ENCODE measurements around the gene TBC1D24.
"Not testable (repeated sequence)": the region's sequence is repeated elsewhere in the genome, so short reads cannot be mapped to it uniquely, and the experiment has no call there.

The TBC1D24 gene

DNA sequence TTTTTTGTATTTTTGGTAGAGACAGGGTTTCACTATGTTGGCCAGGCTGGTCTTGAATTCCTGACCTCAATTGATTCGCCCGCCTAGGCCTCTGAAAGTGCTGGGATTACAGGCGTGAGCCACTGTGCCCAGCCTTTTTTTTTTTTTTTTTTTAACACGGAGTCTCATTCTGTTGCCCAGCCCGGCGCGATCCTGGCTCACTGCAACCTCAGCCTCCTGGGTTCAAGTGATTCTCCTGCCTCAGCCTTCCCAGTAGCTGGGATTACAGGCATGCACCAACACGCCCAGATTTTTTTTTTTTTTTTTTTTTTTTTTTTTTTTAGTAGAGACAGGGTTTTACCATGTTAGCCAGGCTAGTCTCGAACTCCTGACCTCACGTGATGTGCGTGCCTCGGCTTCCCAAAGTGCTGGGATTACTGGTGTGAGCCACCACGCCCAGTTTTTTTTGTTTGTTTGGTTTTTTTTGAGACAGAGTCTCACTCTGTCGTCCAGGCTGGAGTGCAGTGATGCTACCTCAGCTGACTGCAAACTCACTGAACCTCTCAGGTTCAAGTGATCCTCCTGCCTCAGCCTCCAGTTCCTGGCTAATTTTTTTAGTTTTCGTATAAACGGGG is 58.3 kb downstream of the TBC1D24 start:
- not testable (repeated sequence) for DNase-seq (ENCODE audit: low spot score); H3K18ac ChIP-seq (ENCODE audit: low read length)

DNA sequence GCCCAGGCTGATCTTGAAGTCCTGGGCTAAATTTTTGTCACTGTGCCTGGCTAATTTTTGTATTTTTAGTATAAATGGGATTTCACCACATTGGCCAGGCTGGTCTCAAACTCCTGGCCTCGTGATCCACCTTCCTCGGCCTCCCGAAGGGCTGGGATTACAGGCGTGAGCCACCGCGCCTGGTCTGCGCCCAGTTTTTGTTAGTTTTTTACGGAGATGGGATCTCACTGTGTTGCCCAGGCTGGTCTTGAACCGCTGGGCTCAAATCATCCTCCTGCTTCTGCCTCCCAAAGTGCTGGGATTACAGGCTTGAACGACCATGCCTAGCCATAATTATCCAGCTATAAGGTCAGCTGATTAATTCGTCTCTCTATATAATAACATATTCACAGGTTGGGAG is 59.0 kb downstream of the TBC1D24 start:
- no peak overlapping the region for H2BK120ac ChIP-seq (ENCODE audit: low read depth, low read length)
- DNase-seq (ENCODE audit: low spot score) = no peak
- H4K8ac ChIP-seq (ENCODE audit: low read depth, low read length) = no peak overlapping the region
- no peak overlapping the region for H3K4ac ChIP-seq (ENCODE audit: low read length)
- H3K4me3 ChIP-seq (ENCODE audit: low read length in 2 of 2) = no peak overlapping the region
- H2BK5ac ChIP-seq (ENCODE audit: low read length) = no peak overlapping the region
- no peak overlapping the region for H3K18ac ChIP-seq (ENCODE audit: low read length)
- no peak overlapping the region for H2BK15ac ChIP-seq (ENCODE audit: low read length)
- H3K27me3 ChIP-seq (ENCODE audit: control insufficient read depth in 3 of 3, insufficient read depth in 3 of 3, low read depth in 1 of 3, low read length in 3 of 3) = peaks cover 0 to 2% (median 0%) of the 10 kb centered on the region in 3 experiments
- H3K4me1 ChIP-seq (ENCODE audit: control insufficient read depth in 2 of 2, insufficient read depth in 1 of 2, low read depth in 1 of 2, low read length in 2 of 2) = peaks cover 6 to 20% of the 10 kb centered on the region in 2 donors
- H3K23ac ChIP-seq (ENCODE audit: low read depth, low read length, poor library complexity) = no peak overlapping the region
- peaks cover 3% of the 10 kb centered on the region for H3K79me1 ChIP-seq (ENCODE audit: low read depth, low read length)
- no peak overlapping the region for H3K9ac ChIP-seq (ENCODE audit: low read depth, low read length, poor library complexity)
- H3K9me3 ChIP-seq (replicated peaks in 1 of 2; ENCODE audit: control insufficient read depth in 2 of 2, insufficient read depth in 1 of 2, low read depth in 1 of 2, low read length in 2 of 2) = no peaks in the 10 kb centered on the region
- peaks cover 5 to 9% of the 10 kb centered on the region in 2 donors for H3K36me3 ChIP-seq (replicated peaks in 1 of 2; ENCODE audit: control insufficient read depth in 2 of 2, insufficient read depth in 2 of 2, low read length in 2 of 2)
- no peak overlapping the region for H3K14ac ChIP-seq (ENCODE audit: low read length)
- no peak overlapping the region for H3K27ac ChIP-seq (replicated peaks; ENCODE audit: low read length)
- H3K4me2 ChIP-seq (ENCODE audit: insufficient read depth, low read length, poor library complexity, severe bottlenecking) = no peak overlapping the region
- no CpG with 5 or more reads among the region's 11 CpGs for WGBS, 2 donors (ENCODE audit: extremely low coverage in 2 of 2, insufficient read length in 2 of 2, insufficient replicate concordance in 1 of 2)
- no peak overlapping the region for H4K91ac ChIP-seq (ENCODE audit: low read depth, low read length, poor library complexity)
- H2BK12ac ChIP-seq (ENCODE audit: low read length) = no peak overlapping the region
- no peak overlapping the region for H2AFZ ChIP-seq (ENCODE audit: low read length)
- no peak overlapping the region for H2AK5ac ChIP-seq (ENCODE audit: low read depth, low read length)

More for the DNA sequence above, 58.3 kb downstream of the TBC1D24 start:
- not testable (repeated sequence) for H3K9ac ChIP-seq (ENCODE audit: low read depth, low read length, poor library complexity); H3K27ac ChIP-seq (replicated peaks; ENCODE audit: low read length); H3K4ac ChIP-seq (ENCODE audit: low read length); H3K27me3 ChIP-seq (ENCODE audit: control insufficient read depth in 3 of 3, insufficient read depth in 3 of 3, low read depth in 1 of 3, low read length in 3 of 3); H2AK5ac ChIP-seq (ENCODE audit: low read depth, low read length); H2BK5ac ChIP-seq (ENCODE audit: low read length); H3K79me1 ChIP-seq (ENCODE audit: low read depth, low read length); H4K8ac ChIP-seq (ENCODE audit: low read depth, low read length); H3K23ac ChIP-seq (ENCODE audit: low read depth, low read length, poor library complexity); H3K4me3 ChIP-seq (ENCODE audit: low read length in 2 of 2); H2BK120ac ChIP-seq (ENCODE audit: low read depth, low read length); H3K14ac ChIP-seq (ENCODE audit: low read length); H2BK12ac ChIP-seq (ENCODE audit: low read length); H2BK15ac ChIP-seq (ENCODE audit: low read length); H4K91ac ChIP-seq (ENCODE audit: low read depth, low read length, poor library complexity); H3K9me3 ChIP-seq (replicated peaks in 1 of 2; ENCODE audit: control insufficient read depth in 2 of 2, insufficient read depth in 1 of 2, low read depth in 1 of 2, low read length in 2 of 2)
- Histone ChIP-seq H3K36me3 (replicated peaks in 1 of 2; ENCODE audit: control insufficient read depth in 2 of 2, insufficient read depth in 2 of 2, low read length in 2 of 2) (peaks cover 11 to 16% of the 10 kb centered on the region in 2 donors), H3K4me1 (ENCODE audit: control insufficient read depth in 2 of 2, insufficient read depth in 1 of 2, low read depth in 1 of 2, low read length in 2 of 2) (peaks cover 6 to 20% of the 10 kb centered on the region in 2 donors), H3K4me2 (ENCODE audit: insufficient read depth, low read length, poor library complexity, severe bottlenecking) (peak overlapping the region; percentile 96), H2AFZ (ENCODE audit: low read length) (peak overlapping the region; percentile 84)
- WGBS, 2 donors (ENCODE audit: extremely low coverage in 2 of 2, insufficient read length in 2 of 2, insufficient replicate concordance in 1 of 2) = no CpG with 5 or more reads among the region's 16 CpGs

DNA sequence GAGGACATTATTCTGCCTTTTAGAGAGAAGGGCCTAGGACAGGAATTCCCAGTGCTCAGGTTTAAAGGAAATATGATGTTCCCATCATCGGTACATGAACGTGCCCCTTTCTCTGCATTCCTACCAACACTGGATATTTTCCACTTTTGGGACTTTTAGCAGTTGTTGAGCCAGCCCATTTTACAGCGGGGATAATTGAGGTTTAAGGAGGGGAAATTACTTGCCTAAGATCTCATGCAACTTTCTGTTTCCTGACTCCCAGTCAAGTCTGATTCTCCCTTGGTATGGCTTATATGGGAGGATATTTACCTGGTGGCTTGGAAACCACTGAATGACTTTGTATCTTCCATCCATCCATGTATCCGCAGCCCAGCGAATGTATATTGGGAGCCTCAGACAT is 59.4 kb downstream of the TBC1D24 start:
- H2BK15ac ChIP-seq (ENCODE audit: low read length); H2BK5ac ChIP-seq (ENCODE audit: low read length); H3K23ac ChIP-seq (ENCODE audit: low read depth, low read length, poor library complexity); H3K9ac ChIP-seq (ENCODE audit: low read depth, low read length, poor library complexity); H3K14ac ChIP-seq (ENCODE audit: low read length); H2BK120ac ChIP-seq (ENCODE audit: low read depth, low read length); DNase-seq (ENCODE audit: low spot score); H2AK5ac ChIP-seq (ENCODE audit: low read depth, low read length); H2BK12ac ChIP-seq (ENCODE audit: low read length); H4K8ac ChIP-seq (ENCODE audit: low read depth, low read length); H3K27ac ChIP-seq (replicated peaks; ENCODE audit: low read length); H3K4ac ChIP-seq (ENCODE audit: low read length); H4K91ac ChIP-seq (ENCODE audit: low read depth, low read length, poor library complexity); H3K9me3 ChIP-seq (replicated peaks in 1 of 2; ENCODE audit: control insufficient read depth in 2 of 2, insufficient read depth in 1 of 2, low read depth in 1 of 2, low read length in 2 of 2); H3K36me3 ChIP-seq (replicated peaks in 1 of 2; ENCODE audit: control insufficient read depth in 2 of 2, insufficient read depth in 2 of 2, low read length in 2 of 2); H3K4me2 ChIP-seq (ENCODE audit: insufficient read depth, low read length, poor library complexity, severe bottlenecking); H2AFZ ChIP-seq (ENCODE audit: low read length); H3K18ac ChIP-seq (ENCODE audit: low read length); H3K79me1 ChIP-seq (ENCODE audit: low read depth, low read length); H3K27me3 ChIP-seq (ENCODE audit: control insufficient read depth in 3 of 3, insufficient read depth in 3 of 3, low read depth in 1 of 3, low read length in 3 of 3); H3K4me3 ChIP-seq (ENCODE audit: low read length in 2 of 2): not testable (repeated sequence)
- peaks cover 6 to 20% of the 10 kb centered on the region in 2 donors for H3K4me1 ChIP-seq (ENCODE audit: control insufficient read depth in 2 of 2, insufficient read depth in 1 of 2, low read depth in 1 of 2, low read length in 2 of 2)
- no CpG with 5 or more reads among the region's 5 CpGs for WGBS, 2 donors (ENCODE audit: extremely low coverage in 2 of 2, insufficient read length in 2 of 2, insufficient replicate concordance in 1 of 2)

DNA sequence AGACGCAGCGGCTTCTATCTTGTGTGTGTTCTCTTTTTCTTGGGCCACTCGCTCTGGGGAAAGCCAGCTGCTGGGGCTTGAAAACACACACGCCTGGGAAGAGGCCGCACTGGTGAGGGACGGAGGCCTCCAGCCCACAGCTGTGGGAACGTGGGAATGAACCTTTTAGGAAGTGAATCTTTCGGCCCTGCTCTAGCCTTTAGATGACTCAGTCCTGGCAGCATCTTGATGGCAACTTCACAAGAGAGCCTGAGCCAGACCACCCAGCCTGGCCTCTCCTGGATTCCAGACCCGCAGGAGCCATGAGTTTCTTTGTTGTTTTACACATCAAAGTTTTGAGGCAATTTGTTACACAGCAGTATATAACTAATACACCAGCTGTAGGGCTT is 60.7 kb downstream of the TBC1D24 start:
- H3K36me3 ChIP-seq (replicated peaks in 1 of 2; ENCODE audit: control insufficient read depth in 2 of 2, insufficient read depth in 2 of 2, low read length in 2 of 2) = peaks cover 0 to 2% of the 10 kb centered on the region in 2 donors
- no peak overlapping the region for H2BK5ac ChIP-seq (ENCODE audit: low read length)
- H3K23ac ChIP-seq (ENCODE audit: low read depth, low read length, poor library complexity) = no peak overlapping the region
- no peaks in the 10 kb centered on the region for H3K9me3 ChIP-seq (replicated peaks in 1 of 2; ENCODE audit: control insufficient read depth in 2 of 2, insufficient read depth in 1 of 2, low read depth in 1 of 2, low read length in 2 of 2)
- H2BK12ac ChIP-seq (ENCODE audit: low read length) = no peak overlapping the region
- no peaks in the 10 kb centered on the region for H3K79me1 ChIP-seq (ENCODE audit: low read depth, low read length)
- H3K9ac ChIP-seq (ENCODE audit: low read depth, low read length, poor library complexity) = no peak overlapping the region
- H3K4me3 ChIP-seq (ENCODE audit: low read length in 2 of 2) = no peak overlapping the region
- H3K4me2 ChIP-seq (ENCODE audit: insufficient read depth, low read length, poor library complexity, severe bottlenecking) = no peak overlapping the region
- no CpG with 5 or more reads among the region's 9 CpGs for WGBS, 2 donors (ENCODE audit: extremely low coverage in 2 of 2, insufficient read length in 2 of 2, insufficient replicate concordance in 1 of 2)
- H2AK5ac ChIP-seq (ENCODE audit: low read depth, low read length) = no peak overlapping the region
- peak overlapping the region; percentile 31 for H2AFZ ChIP-seq (ENCODE audit: low read length)
- peaks cover 0 to 2% (median 0%) of the 10 kb centered on the region in 3 experiments for H3K27me3 ChIP-seq (ENCODE audit: control insufficient read depth in 3 of 3, insufficient read depth in 3 of 3, low read depth in 1 of 3, low read length in 3 of 3)
- no peak overlapping the region for H3K14ac ChIP-seq (ENCODE audit: low read length)
- H4K91ac ChIP-seq (ENCODE audit: low read depth, low read length, poor library complexity) = no peak overlapping the region
- H3K4ac ChIP-seq (ENCODE audit: low read length) = no peak overlapping the region
- H4K8ac ChIP-seq (ENCODE audit: low read depth, low read length) = no peak overlapping the region
- no peak for DNase-seq (ENCODE audit: low spot score)
- H3K18ac ChIP-seq (ENCODE audit: low read length) = no peak overlapping the region
- no peak overlapping the region for H2BK120ac ChIP-seq (ENCODE audit: low read depth, low read length)
- H3K27ac ChIP-seq (replicated peaks; ENCODE audit: low read length) = no peak overlapping the region
- no peak overlapping the region for H2BK15ac ChIP-seq (ENCODE audit: low read length)
- H3K4me1 ChIP-seq (ENCODE audit: control insufficient read depth in 2 of 2, insufficient read depth in 1 of 2, low read depth in 1 of 2, low read length in 2 of 2) = peaks cover 6 to 21% of the 10 kb centered on the region in 2 donors
